Trophoblast cell (in vitro differentiated cells and primary cell): ENCODE data around the gene DRAP1.
"Not testable (repeated sequence)": the region's sequence is repeated elsewhere in the genome, so short reads cannot be mapped to it uniquely, and the experiment has no call there.

Experiments used
- DNase-seq, 2 donors: peaks; one replicate each; pipeline ENCODE4 v3.0.0-alpha.2; 2016
- H2AFZ ChIP-seq: 2 replicates; pipeline ENCODE4 v1.6.1; 2013; ENCODE audit warnings: low read length, moderate library complexity, mild to moderate bottlenecking; ENCODE audit not compliant: insufficient read depth, poor library complexity
- H2AK5ac ChIP-seq: 2 replicates; pipeline ENCODE4 v1.6.1; 2013; ENCODE audit warnings: mild to moderate bottlenecking, low read length
- H2BK120ac ChIP-seq: 2 replicates; pipeline ENCODE4 v1.6.1; 2013; ENCODE audit warnings: low read length, mild to moderate bottlenecking, moderate library complexity; ENCODE audit not compliant: insufficient read depth, poor library complexity
- H2BK12ac ChIP-seq: 2 replicates; pipeline ENCODE4 v1.6.1; 2013; ENCODE audit warnings: mild to moderate bottlenecking, low read length, moderate library complexity
- H2BK5ac ChIP-seq: 2 replicates; pipeline ENCODE4 v1.6.1; 2013; ENCODE audit warnings: low read length, low read depth, moderate library complexity, mild to moderate bottlenecking; ENCODE audit not compliant: poor library complexity
- H3K14ac ChIP-seq: 2 replicates; pipeline ENCODE4 v1.6.1; 2013; ENCODE audit warnings: mild to moderate bottlenecking, low read length
- H3K18ac ChIP-seq: 2 replicates; pipeline ENCODE4 v1.6.1; 2013; ENCODE audit warnings: mild to moderate bottlenecking, low read length
- H3K23ac ChIP-seq: 2 replicates; pipeline ENCODE4 v1.6.1; 2013; ENCODE audit warnings: low read length
- H3K27ac ChIP-seq: 2 replicates; pipeline ENCODE4 v1.5.1; 2013; ENCODE audit warnings: low read depth, mild to moderate bottlenecking, inconsistent platforms, low read length, moderate library complexity
- H3K27me3 ChIP-seq: 2 replicates; pipeline ENCODE4 v1.6.1; 2013; ENCODE audit warnings: inconsistent platforms, mild to moderate bottlenecking, low read length, moderate library complexity; ENCODE audit not compliant: insufficient read depth
- H3K36me3 ChIP-seq, 2 experiments: 1 replicate in 1 of 2; 2 replicates in 1 of 2; pipeline ENCODE4 v1.6.1; 2013; ENCODE audit warnings: low read length in 2 of 2, mild to moderate bottlenecking in 2 of 2, moderate library complexity in 1 of 2; ENCODE audit not compliant: insufficient read depth in 2 of 2, control insufficient read depth in 1 of 2
- H3K4ac ChIP-seq: 2 replicates; pipeline ENCODE4 v1.6.1; 2013; ENCODE audit warnings: low read depth, mild to moderate bottlenecking, low read length, moderate library complexity
- H3K4me1 ChIP-seq, 2 experiments: 1 replicate in 1 of 2; 2 replicates in 1 of 2; pipeline ENCODE4 v1.6.1; 2013; ENCODE audit warnings: low read length in 2 of 2, mild to moderate bottlenecking in 2 of 2, moderate library complexity in 1 of 2; ENCODE audit not compliant: insufficient read depth in 2 of 2, control insufficient read depth in 1 of 2
- H3K4me2 ChIP-seq: 2 replicates; pipeline ENCODE4 v1.6.1; 2013; ENCODE audit warnings: inconsistent platforms, mild to moderate bottlenecking, low read length, moderate library complexity
- H3K4me3 ChIP-seq: 2 replicates; pipeline ENCODE4 v1.5.1; 2013; ENCODE audit warnings: mild to moderate bottlenecking, low read depth, low read length, inconsistent platforms
- H3K79me1 ChIP-seq: one replicate; pipeline ENCODE4 v1.6.1; 2013; ENCODE audit warnings: low read length
- H3K79me2 ChIP-seq: 2 replicates; pipeline ENCODE4 v1.6.1; 2013; ENCODE audit warnings: low read length, mild to moderate bottlenecking; ENCODE audit not compliant: control insufficient read depth, insufficient read depth, poor library complexity
- H3K9ac ChIP-seq: 2 replicates; pipeline ENCODE4 v1.6.1; 2013; ENCODE audit warnings: mild to moderate bottlenecking, low read length
- H3K9me3 ChIP-seq: 2 replicates; pipeline ENCODE4 v1.6.1; 2013; ENCODE audit warnings: low read depth, mild to moderate bottlenecking, control low read depth, inconsistent platforms, low read length; ENCODE audit not compliant: insufficient read depth
- H4K12ac ChIP-seq: 2 replicates; pipeline ENCODE4 v1.6.1; 2013; ENCODE audit warnings: low read depth, mild to moderate bottlenecking, low read length, moderate library complexity
- H4K8ac ChIP-seq: 2 replicates; pipeline ENCODE4 v1.6.1; 2013; ENCODE audit warnings: low read depth, mild to moderate bottlenecking, low read length, moderate library complexity
- H4K91ac ChIP-seq: one replicate; pipeline ENCODE4 v1.6.1; 2013; ENCODE audit warnings: low read depth, mild to moderate bottlenecking, low read length, moderate library complexity
- WGBS: extraction: QIAGEN DNeasy Blood & Tissue Kit; methylation state at CpG from one replicate; pipeline ENCODE4 v1.1.7; 2013; ENCODE audit warnings: missing lambda C conversion rate; ENCODE audit not compliant: insufficient read length, insufficient coverage; ENCODE audit errors: extremely low coverage; 5-methylcytosine and 5-hydroxymethylcytosine counted together

The DRAP1 gene

DNA sequence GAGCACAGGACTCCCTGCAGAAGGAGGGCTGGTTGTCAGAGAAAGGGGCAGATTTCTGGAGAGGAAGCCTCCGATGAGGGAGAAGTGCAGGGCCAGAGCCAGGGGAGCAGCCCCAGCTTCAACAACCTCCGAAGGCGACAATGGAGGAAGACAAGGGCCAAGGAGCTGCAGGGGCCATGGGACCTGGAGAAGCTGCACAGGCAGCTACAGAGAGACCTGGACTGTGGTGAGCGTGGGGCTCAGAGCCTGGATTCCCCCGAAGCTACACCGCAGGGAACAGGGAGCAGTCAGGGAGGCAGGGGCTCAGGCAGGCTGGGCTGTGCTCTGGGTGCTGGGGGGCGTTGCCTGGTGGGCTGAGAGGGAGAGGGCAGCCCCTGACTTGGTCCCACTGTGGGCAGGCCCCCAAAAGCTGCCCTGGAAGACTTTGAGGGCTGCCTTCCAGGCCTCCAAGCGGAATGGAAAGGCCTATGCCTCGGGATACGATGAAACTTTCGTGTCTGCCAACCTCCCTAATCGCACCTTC, 28.4 kb downstream of the DRAP1 start:
- no peak for DNase-seq
- Histone ChIP-seq H2AK5ac (no peak overlapping the region), H3K79me2 (no peaks in the 10 kb centered on the region), H3K9me3 (no peaks in the 10 kb centered on the region), H2BK5ac (no peak overlapping the region), H3K18ac (no peak overlapping the region), H3K4me2 (no peak overlapping the region), H3K36me3 (no peaks in the 10 kb centered on the region), H2BK120ac (no peak overlapping the region), H4K91ac (no peak overlapping the region), H3K27ac (no peak overlapping the region), H3K9ac (no peak overlapping the region), H3K79me1 (no peaks in the 10 kb centered on the region), H3K4ac (no peak overlapping the region), H2AFZ (no peak overlapping the region), H3K27me3 (no peaks in the 10 kb centered on the region), H3K4me1 (no peaks in the 10 kb centered on the region), H4K8ac (no peak overlapping the region), H3K14ac (no peak overlapping the region), H3K23ac (no peak overlapping the region), H4K12ac (no peak overlapping the region), H3K4me3 (no peak overlapping the region), H2BK12ac (no peak overlapping the region)
- WGBS: no CpG with 5 or more reads among the region's 12 CpGs

DNA sequence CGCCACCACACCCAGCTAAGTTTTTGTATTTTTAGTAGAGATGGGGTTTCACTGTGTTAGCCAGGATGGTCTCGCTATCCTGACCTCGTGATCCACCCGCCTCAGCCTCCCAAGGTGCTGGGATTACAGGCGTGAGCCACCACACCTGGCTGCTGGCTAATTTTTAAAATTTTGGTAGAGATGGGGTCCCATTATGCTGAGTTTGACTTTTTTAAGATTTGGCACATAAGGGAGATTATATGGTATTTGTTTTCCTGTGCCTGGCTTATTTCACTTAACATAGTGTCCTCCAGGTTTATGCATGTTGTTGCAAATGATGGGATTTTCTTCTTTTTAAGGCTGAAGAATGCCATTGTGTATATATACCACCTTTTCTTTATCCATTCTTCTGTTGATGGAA, 31.5 kb downstream of the DRAP1 start:
- H4K8ac ChIP-seq, H2BK120ac ChIP-seq, H4K91ac ChIP-seq, H3K18ac ChIP-seq, DNase-seq, H3K27ac ChIP-seq, H2AFZ ChIP-seq, H3K9me3 ChIP-seq, H3K4ac ChIP-seq, H3K4me3 ChIP-seq, H3K79me2 ChIP-seq, H3K4me1 ChIP-seq, H2AK5ac ChIP-seq, H3K9ac ChIP-seq, H3K27me3 ChIP-seq, H2BK12ac ChIP-seq, H3K4me2 ChIP-seq, H4K12ac ChIP-seq, H2BK5ac ChIP-seq, H3K79me1 ChIP-seq, H3K36me3 ChIP-seq, H3K23ac ChIP-seq, H3K14ac ChIP-seq: not testable (repeated sequence)
- no CpG with 5 or more reads among the region's 5 CpGs for WGBS

DNA sequence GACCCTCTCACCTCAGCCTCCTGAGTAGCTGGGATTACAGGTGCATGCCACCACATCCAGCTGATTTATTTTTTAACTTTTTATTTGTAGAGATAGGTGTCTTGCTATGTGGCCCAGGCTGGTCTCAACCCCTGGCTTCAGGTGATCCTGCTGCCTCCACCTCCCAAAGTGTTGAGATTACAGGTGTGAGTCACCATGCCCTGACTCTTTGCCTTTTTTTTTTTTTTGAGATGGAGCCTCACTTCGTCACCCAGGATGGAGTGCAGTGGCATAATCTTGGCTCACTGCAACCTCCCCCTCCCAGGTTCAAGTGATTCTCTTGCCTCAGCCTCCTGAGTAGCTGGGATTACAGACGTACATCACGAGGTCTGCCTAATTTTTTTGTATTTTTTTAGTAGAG, 32.4 kb downstream of the DRAP1 start:
- H3K79me1 ChIP-seq, H2BK12ac ChIP-seq, H3K14ac ChIP-seq, H3K36me3 ChIP-seq, H3K79me2 ChIP-seq, H3K4me3 ChIP-seq, H3K27ac ChIP-seq, H3K9me3 ChIP-seq, DNase-seq, H3K27me3 ChIP-seq, H3K9ac ChIP-seq, H2BK120ac ChIP-seq, H3K4me1 ChIP-seq, H3K23ac ChIP-seq, H2AK5ac ChIP-seq, H2AFZ ChIP-seq, H4K12ac ChIP-seq, H3K4me2 ChIP-seq, H3K18ac ChIP-seq, H4K8ac ChIP-seq, H2BK5ac ChIP-seq, H3K4ac ChIP-seq, H4K91ac ChIP-seq: not testable (repeated sequence)
- WGBS: no CpG with 5 or more reads among the region's 3 CpGs

DNA sequence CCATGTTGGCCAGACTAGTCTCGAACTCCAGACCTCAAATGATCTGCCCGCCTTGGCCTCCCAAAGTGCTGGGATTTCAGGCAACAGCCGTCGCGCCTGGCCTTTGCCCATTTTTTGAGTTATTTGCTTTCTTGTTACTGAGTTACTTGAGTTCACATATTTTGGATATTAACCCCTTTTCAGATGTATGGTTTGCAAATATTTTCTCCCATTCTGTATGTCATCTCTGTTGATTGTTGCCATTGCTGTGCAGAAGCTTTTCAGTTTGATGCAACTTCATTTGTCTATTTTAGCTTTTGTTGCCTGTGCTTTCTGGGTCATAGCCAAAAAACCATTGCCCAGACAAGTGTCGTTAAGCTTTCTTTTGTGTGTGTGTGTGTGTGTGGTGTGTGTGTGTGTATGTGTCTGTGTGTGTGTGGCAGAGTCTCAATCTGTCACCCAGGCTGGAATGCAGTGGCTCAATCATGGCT, 32.9 kb downstream of the DRAP1 start:
- H2AK5ac ChIP-seq: no peak overlapping the region

More for the DNA sequence above, 32.9 kb downstream of the DRAP1 start:
- Histone ChIP-seq H2BK5ac (no peak overlapping the region), H3K4me2 (no peak overlapping the region), H4K91ac (no peak overlapping the region), H3K9ac (no peak overlapping the region), H3K9me3 (no peaks in the 10 kb centered on the region), H3K4me1 (no peaks in the 10 kb centered on the region), H3K79me2 (no peaks in the 10 kb centered on the region), H2BK120ac (no peak overlapping the region), H3K27ac (no peak overlapping the region), H3K18ac (no peak overlapping the region), H3K23ac (no peak overlapping the region), H3K36me3 (no peaks in the 10 kb centered on the region), H3K79me1 (no peaks in the 10 kb centered on the region), H2BK12ac (no peak overlapping the region), H3K27me3 (no peaks in the 10 kb centered on the region), H4K8ac (no peak overlapping the region), H3K14ac (no peak overlapping the region), H4K12ac (no peak overlapping the region), H3K4me3 (no peak overlapping the region), H2AFZ (no peak overlapping the region), H3K4ac (no peak overlapping the region)
- no CpG with 5 or more reads among the region's 6 CpGs for WGBS
- DNase-seq: no peak
